ENCODE results near the gene CLEC16A.
"Not testable (repeated sequence)": the region's sequence is repeated elsewhere in the genome, so short reads cannot be mapped to it uniquely, and the experiment has no call there.

CLEC16A gene

DNA sequence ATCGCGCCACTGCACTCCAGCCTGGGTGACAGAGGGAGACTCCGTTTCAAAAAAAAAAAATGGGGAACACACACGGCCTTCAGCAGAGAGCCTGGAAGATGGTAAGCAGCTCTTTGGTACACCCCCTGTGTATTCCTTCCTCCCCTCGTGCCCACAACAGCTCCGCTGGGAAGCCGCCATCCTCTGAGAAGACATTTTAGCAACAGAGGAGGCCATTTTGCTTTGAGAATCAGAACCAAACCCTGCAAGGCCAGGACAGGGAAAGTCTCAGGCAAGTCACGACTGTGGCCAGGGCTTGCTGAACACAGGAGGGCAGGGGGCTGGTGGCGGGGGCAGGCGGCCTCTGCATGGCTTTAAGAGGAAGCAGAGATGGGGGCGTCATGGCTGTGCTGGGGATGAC is 265.9 kb downstream of the CLEC16A start:
- DNase-seq: no peak

DNA sequence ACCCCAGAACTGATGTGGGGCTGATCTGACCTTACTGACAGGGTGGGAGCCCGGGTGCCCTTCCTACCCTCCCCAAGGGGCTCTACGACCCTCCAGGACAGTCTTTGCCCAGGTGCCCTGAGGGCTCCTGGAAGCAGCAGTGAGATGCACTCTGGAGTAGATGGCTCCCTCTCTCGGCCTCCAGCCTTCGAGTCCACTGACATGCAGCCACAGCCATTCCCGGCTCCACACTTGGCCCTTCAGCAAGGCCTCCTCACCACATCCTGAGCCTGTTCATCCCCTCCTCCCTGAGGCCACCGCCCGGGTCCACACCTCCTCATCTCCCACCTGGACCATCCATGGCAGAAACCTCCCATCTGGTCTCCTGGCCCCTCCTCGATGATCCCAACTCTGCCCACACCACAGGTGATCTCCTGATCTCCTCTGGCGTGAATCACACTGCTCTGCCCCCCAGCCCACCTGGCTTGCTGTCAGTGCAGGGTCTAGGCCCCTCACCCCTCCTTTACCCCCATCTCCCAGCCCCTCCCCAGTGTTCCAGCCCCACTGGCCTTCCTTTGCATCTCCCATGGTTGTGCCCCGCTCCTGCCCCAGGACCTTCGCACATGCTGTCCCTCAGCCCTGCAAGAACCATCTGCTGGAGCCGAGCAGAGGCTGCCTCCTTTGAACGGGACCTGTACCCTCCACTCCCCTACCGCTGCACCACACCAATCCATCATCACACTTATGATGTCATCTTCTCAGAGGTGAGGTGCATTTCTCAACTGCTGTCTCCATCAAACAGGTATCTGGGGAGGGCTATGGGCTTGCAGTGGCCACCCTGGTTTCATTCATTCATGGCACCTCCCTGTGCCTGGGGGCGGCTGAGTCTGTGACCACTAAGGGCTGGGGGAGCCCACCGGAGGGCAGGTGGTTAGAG is 267.0 kb downstream of the CLEC16A start:
- no peak for DNase-seq

DNA sequence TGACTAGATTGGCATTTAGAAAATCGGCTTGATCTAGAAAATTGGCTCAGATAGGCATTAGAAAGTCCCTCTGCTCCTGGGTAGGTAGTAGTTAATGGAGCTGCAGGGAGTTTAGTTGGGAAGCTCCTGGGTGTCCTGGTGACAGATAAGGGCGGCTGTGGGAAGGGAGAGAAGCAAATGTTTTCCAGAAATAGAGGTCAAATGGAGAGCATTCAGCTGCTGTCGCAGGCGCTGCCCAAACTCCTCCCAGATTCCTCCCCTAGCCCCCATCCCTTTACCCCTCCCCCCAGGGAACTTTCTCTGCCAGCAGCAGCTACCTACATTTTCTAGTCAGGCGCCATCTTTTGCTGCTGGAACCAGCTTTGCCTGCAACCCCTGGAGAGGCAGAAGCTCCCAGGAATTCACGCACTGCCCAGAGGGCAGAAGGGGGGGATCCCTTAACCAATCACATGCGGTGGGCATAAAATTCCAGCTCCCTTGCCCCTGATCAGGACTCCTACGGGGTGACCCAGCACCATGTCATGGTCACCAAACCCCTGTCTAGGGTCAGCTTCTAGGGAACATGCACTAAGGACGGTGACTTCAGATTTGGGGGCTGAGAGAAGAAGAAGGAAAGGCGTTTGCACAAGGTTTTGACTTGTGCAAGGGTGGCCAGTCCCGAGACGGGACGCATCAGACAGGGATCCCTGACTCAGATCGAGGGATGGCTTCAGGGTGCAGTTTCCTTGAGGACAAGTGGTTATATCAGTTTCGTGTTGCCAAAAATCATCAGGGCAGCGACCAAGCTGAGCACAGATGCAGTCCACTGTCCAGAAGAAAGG is 267.8 kb downstream of the CLEC16A start:
- no peak for DNase-seq

- no peak for DNase-seq
These were observed 268.4 kb downstream of the CLEC16A start for GRCh38 chr16:11212798-11213196.

DNA sequence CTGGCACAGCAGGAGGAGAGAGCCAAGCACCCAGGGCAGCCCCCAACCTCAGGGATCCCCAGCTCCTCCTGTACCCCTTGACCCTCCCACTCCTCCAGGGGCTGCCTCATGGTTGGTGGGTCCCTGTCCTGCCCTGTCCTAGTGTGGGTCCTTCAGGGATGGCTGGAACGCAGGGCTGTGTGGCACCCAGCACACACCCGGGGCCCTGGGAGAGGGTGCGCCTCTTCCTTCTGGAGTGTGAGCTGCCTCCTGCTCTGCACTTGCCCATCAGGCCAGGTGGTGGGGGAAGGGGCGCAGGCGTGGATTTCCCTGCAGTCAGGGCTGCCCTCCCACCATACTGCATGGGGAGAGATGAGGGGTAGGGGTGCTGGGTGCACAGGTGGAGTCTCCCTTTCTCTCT is 269.0 kb downstream of the CLEC16A start:
- DNase-seq: no peak

DNA sequence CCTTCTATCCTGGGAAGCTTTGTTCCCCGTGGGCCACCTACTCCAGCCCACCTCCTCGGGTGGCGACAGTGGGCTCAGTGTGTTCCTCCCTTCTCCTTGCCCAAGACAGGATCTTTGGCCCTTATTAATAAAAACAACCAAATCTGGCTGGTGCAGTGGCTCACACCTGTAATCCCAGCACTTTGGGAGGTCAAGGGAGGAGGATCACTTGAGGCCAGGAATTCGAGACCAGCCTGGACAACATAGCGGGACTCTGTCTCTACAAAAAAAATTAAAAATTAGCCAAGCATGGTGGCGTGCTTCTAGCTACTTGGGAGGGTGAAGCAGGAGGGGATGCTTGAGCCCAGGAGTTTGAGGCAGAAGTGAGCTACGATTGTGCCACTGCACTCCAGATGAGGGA is 269.4 kb downstream of the CLEC16A start:
- DNase-seq: no peak

GRCh38 chr16:11215935-11216556 is 271.7 kb downstream of the CLEC16A start:
- DNase-seq: no peak

GRCh38 chr16:11217651-11218603 is 273.6 kb downstream of the CLEC16A start:
- no peak for DNase-seq

DNA sequence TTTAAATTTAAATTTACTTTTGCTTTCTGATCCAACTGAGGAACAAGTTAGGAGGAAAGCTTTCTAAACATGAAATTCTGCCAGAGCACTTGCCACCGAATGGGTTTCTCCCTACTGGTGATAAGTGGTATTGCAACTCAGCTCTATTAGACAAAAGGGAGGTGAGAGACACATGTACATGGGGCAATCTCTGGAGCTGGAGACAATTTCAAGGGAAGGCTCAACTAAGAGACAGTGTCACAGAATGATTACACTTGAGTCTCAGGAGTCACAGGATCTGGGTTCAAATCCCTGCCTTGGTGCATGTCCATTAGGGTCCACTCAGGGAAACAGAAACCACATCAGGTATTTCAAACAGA is 274.2 kb downstream of the CLEC16A start:
- no peak for DNase-seq

DNA sequence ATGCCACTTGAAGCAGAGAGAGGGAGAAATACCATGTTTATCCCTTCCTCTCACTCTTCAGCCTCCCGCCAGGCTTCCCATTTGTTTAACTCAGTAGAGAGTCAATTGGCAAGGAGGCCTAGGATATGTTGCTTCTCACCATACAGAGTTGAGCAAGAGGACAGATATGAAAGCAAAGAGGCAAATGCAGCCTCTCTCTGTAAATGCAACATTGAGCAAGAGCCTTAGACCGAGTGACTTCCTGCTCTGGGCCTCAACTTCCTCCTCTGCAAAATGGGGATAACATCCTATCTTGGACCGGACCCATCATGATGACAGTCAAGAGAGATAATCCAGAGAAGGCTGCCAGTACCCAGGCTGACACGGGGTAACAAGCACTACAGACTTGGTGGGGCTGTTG is 274.8 kb downstream of the CLEC16A start:
- no peak for DNase-seq

- DNase-seq: not testable (repeated sequence)
These were observed 276.1 kb downstream of the CLEC16A start for GRCh38 chr16:11220507-11220906.

DNA sequence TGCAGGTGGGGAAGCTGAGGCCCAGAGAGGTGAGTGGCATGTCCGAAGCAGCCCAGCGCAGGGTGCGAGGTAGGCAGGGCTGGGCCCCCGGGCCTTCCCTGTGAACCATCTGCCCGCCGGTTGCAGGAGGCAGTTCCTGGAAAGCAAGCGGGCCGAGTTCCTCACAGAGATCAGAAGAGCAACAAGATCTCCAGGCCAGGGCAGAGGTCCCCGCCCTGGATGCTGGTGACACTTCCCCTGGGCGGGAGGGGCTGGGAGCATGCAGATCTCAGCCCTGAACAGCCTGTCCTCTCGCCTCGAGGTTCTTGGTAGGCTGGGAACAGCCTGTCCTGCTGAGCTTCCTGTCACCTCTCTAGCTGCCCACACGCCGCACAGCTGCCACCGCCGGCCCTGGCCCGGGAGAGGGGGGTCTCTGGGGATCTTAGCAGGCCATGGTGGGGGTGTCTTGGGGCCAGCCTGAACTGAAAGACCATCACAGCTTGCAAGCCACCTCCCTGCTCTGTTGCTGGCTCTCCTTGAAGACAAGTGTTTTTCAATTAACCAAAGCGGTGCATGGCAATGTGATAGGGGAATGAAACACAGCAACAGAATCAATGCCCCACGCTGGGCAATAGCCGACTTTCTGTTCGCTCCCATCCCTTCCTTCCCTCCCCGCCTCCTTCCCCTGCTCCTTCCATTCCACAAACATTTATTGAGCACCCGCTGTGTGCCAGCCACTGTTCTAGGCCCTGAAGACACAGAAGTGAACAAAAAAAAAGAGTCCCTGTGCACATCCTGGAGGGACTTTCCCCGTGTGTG is 279.9 kb downstream of the CLEC16A start:
- no peak for DNase-seq

DNA sequence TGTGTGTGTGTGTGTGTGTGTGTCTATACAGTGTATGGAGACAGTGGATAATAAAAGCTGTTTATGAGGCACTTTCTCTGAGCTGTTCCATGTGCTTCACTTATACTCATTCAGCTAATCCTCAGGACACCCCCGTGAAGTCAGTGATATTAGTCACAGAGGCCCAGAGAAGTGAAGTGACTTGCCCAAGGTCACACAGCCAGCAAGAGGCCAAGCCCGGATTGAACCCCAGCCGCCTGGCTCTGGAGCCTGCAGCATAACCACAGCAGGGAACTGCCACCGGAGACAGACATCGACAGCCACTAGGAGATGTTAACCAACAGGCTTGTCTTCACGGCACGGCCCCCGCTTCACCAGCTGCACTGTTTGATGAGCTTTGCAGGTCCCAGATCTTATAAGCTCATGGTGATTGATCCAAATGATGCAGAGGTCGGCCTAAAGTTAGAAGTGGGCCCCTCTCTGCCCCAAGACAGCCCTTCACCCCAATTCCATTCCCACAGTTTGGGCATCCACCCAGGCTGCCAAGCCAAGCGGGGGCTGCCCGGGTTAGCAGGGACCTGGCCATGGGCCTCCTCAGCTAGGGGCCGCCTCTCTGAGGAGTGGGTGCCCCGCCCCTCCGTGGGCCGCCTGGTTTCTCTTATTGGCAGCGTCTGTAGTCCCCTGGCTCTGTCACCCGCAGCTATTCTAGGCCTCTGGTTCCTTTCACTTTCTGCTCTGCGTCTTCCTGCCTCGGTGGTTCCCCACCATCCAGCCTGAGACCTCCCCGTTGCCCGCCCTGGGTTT is 280.7 kb downstream of the CLEC16A start:
- DNase-seq: no peak

- DNase-seq: no peak
These were observed 281.5 kb downstream of the CLEC16A start for GRCh38 chr16:11225677-11226549.

DNA sequence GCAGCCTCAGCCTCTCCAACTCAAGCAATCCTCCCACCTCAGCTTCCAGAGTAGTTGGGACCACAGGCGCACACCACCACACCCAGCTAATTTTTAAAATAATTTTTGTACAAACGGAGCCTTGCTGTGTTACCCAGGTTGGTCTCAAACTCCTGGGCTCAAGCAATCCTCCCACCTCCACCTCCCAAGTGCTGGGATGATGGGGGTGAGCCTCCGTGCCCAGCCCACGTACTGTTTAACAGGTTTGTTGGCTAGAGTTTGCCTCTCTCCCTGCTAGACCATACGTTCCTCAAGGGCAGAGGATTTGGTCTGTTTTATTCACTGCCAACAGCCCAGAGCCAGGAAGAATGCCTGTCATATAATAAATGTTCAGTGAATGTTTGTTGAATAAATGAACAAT is 285.1 kb downstream of the CLEC16A start:
- DNase-seq: no peak

DNA sequence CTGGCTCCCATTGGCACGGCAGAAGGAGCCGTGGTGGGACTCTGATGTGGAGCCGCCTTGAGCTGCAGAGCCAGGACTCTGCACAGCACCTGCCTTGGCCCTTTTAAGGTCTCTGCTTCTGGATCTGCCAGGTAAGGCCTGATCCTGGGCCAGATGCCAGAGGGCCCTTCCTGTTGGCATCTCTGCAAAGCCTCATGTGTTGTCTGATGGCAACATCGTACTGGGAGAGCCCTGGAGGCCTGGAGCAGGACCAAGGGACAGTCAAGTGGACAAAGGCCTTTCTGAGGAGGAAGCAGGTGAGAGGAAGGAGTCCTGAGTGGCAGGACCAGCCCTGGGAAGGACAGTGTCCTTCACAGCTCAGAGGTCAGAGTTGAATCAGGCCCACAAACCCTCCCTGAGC is 285.5 kb downstream of the CLEC16A start:
- DNase-seq: no peak

GRCh38 chr16:11231367-11231970 is 287.1 kb downstream of the CLEC16A start:
- DNase-seq: no peak

Data from NCI-H1048 (cell line).